Mesenchymal stem cell (in vitro differentiated cells and primary cell): ENCODE measurements around the gene FCN1.

Experiments used
- DNase-seq: peaks from one replicate; pipeline ENCODE4 v3.0.0-alpha.2; 2013
- H2AFZ ChIP-seq: one replicate; pipeline ENCODE4 v1.6.1; 2013; ENCODE audit warnings: low read depth, mild to moderate bottlenecking, control low read depth, inconsistent platforms, low read length, moderate library complexity
- H2AK5ac ChIP-seq: 2 replicates; pipeline ENCODE4 v1.6.1; 2013; ENCODE audit warnings: low read length, moderate library complexity, mild to moderate bottlenecking, inconsistent platforms; ENCODE audit not compliant: severe bottlenecking
- H2BK120ac ChIP-seq: one replicate; pipeline ENCODE4 v1.6.1; 2013; ENCODE audit warnings: low read depth, mild to moderate bottlenecking, inconsistent platforms, low read length, moderate library complexity
- H2BK12ac ChIP-seq, 2 experiments: one replicate each; pipeline ENCODE4 v1.6.1; 2013; ENCODE audit warnings: inconsistent platforms in 2 of 2, low read length in 2 of 2, mild to moderate bottlenecking in 2 of 2, moderate library complexity in 2 of 2, control low read depth in 1 of 2
- H2BK15ac ChIP-seq: one replicate; pipeline ENCODE4 v1.6.1; 2013; ENCODE audit warnings: mild to moderate bottlenecking, low read depth, inconsistent platforms; ENCODE audit not compliant: poor library complexity, severe bottlenecking
- H2BK5ac ChIP-seq: 2 replicates; pipeline ENCODE4 v1.6.1; 2013; ENCODE audit warnings: low read depth, mild to moderate bottlenecking, low read length, control low read depth, inconsistent platforms; ENCODE audit not compliant: poor library complexity, severe bottlenecking
- H3K14ac ChIP-seq, 2 experiments: one replicate each; pipeline ENCODE4 v1.6.1; 2013; ENCODE audit warnings: inconsistent platforms in 2 of 2, low read length in 2 of 2, control low read depth in 1 of 2, mild to moderate bottlenecking in 1 of 2, moderate library complexity in 1 of 2
- H3K18ac ChIP-seq, 2 experiments: one replicate each; pipeline ENCODE4 v1.6.1; 2013; ENCODE audit warnings: inconsistent platforms in 2 of 2, low read length in 2 of 2, control low read depth in 1 of 2, low read depth in 1 of 2, mild to moderate bottlenecking in 1 of 2
- H3K23ac ChIP-seq, 2 experiments: one replicate each; pipeline ENCODE4 v1.6.1; 2013; ENCODE audit warnings: inconsistent platforms in 2 of 2, low read length in 2 of 2, mild to moderate bottlenecking in 2 of 2, moderate library complexity in 2 of 2, control low read depth in 1 of 2
- H3K27ac ChIP-seq: 2 replicates; pipeline ENCODE4 v1.5.1; 2013; ENCODE audit warnings: mild to moderate bottlenecking, moderate library complexity, low read length, control low read depth, inconsistent platforms; ENCODE audit not compliant: poor library complexity, severe bottlenecking
- H3K27me3 ChIP-seq, 2 experiments: 2 replicates each; pipeline versions ENCODE4 v1.6.1 to v1.7.0; 2013; ENCODE audit warnings: low read length in 2 of 2, mild to moderate bottlenecking in 2 of 2, moderate library complexity in 2 of 2, control low read depth in 1 of 2, inconsistent platforms in 1 of 2; ENCODE audit not compliant: control insufficient read depth in 1 of 2, insufficient read depth in 1 of 2
- H3K36me3 ChIP-seq, 2 experiments: 2 replicates each; pipeline versions ENCODE4 v1.6.1 to v1.7.0; 2013; ENCODE audit warnings: low read length in 2 of 2, control low read depth in 1 of 2, inconsistent platforms in 1 of 2, low read depth in 1 of 2, mild to moderate bottlenecking in 1 of 2; ENCODE audit not compliant: insufficient read depth in 2 of 2, control insufficient read depth in 1 of 2
- H3K4ac ChIP-seq, 2 experiments: one replicate each; pipeline ENCODE4 v1.6.1; 2013; ENCODE audit warnings: inconsistent platforms in 2 of 2, low read length in 2 of 2, mild to moderate bottlenecking in 2 of 2, moderate library complexity in 2 of 2, control low read depth in 1 of 2, low read depth in 1 of 2
- H3K4me1 ChIP-seq: 2 replicates; pipeline ENCODE4 v1.6.1; 2013; ENCODE audit warnings: low read depth, low read length, control low read depth; ENCODE audit not compliant: control insufficient read depth, insufficient read depth
- H3K4me2 ChIP-seq: 2 replicates; pipeline ENCODE4 v1.6.1; 2013; ENCODE audit warnings: low read length, mild to moderate bottlenecking, inconsistent platforms; ENCODE audit not compliant: poor library complexity, severe bottlenecking
- H3K4me3 ChIP-seq, 2 experiments: 2 replicates each; pipeline versions ENCODE4 v1.5.1 to v1.7.0; 2013; ENCODE audit warnings: low read length in 2 of 2, mild to moderate bottlenecking in 2 of 2, control low read depth in 1 of 2, low read depth in 1 of 2; ENCODE audit not compliant: insufficient read depth in 1 of 2
- H3K79me1 ChIP-seq: replicated peaks from 2 replicates; pipeline ENCODE4 v1.6.1; 2013; ENCODE audit warnings: mild to moderate bottlenecking, control low read depth, low read length, inconsistent platforms; ENCODE audit not compliant: poor library complexity, severe bottlenecking
- H3K9ac ChIP-seq: 2 replicates; pipeline ENCODE4 v1.7.0; 2013; ENCODE audit warnings: mild to moderate bottlenecking, low read length, moderate library complexity
- H3K9me3 ChIP-seq: 2 replicates; pipeline ENCODE4 v1.7.0; 2013; ENCODE audit warnings: mild to moderate bottlenecking, low read length; ENCODE audit not compliant: control insufficient read depth
- H4K8ac ChIP-seq: one replicate; pipeline ENCODE4 v1.6.1; 2013; ENCODE audit warnings: inconsistent platforms, mild to moderate bottlenecking, low read length, moderate library complexity
- H4K91ac ChIP-seq: one replicate; pipeline ENCODE4 v1.6.1; 2013; ENCODE audit warnings: mild to moderate bottlenecking, low read length, inconsistent platforms
- WGBS: methylation state at CpG from one replicate; pipeline ENCODE4 v1.1.7; 2013; ENCODE audit warnings: mixed read lengths; 5-methylcytosine and 5-hydroxymethylcytosine counted together

Gene FCN1

GRCh38 chr9:134913713-134914500 lies 3.8 kb downstream of the FCN1 start:
- H2BK5ac ChIP-seq: no peak overlapping the region
- no peak overlapping the region for H2BK120ac ChIP-seq

DNA sequence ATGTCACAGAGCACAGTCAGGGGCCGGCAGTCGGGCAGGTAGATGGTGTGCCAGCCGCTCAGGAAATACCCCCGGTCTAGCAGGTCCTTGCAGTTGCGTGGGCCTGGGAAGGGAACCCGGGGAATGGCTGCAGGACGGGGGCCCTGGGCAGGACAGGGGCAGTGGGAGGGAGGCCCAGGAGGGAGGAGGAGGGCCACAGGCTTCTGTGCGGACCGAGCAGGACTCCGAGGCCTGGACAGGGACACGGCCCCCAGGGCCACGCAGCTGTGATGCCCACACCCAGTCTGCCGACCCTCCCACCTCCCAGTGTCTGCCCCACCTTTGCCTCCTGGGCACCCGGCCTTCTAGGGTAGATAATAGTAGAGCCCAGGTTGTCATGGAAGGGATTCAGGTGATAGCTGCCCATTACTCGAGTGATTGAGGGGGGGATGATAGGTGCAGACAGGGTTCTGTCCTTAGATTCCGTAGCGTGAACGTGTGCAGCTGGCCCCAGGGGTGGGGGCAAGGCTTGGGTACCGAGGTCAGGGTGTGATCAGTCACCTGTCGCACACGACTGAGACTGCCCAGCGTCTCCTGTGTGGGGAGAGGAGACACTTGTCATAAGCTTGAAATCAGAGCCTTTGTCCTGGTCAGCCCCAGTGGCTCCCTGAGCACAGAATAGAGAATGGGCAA lies 4.5 kb downstream of the FCN1 start:
- Histone ChIP-seq H3K9me3 (no peaks in the 10 kb centered on the region), H3K27ac (no peak overlapping the region), H3K4me3 (peak overlapping the region in 1 of 2 experiments; percentile 27), H3K27me3 (peaks cover 8 to 46% of the 10 kb centered on the region in 2 experiments), H3K14ac (no peak overlapping the region), H4K8ac (no peak overlapping the region), H2BK5ac (no peak overlapping the region), H3K4ac (no peak overlapping the region), H2AFZ (no peak overlapping the region), H3K79me1 (no peaks in the 10 kb centered on the region), H3K4me2 (no peak overlapping the region), H3K4me1 (peaks cover 3% of the 10 kb centered on the region), H2BK120ac (no peak overlapping the region), H2AK5ac (no peak overlapping the region), H2BK15ac (no peak overlapping the region), H3K36me3 (no peaks in the 10 kb centered on the region), H3K9ac (no peak overlapping the region), H3K18ac (no peak overlapping the region), H2BK12ac (no peak overlapping the region), H4K91ac (no peak overlapping the region), H3K23ac (no peak overlapping the region)
- 86% methylated on average over 14 of the region's 22 CpGs for WGBS
- no peak for DNase-seq

More at GRCh38 chr9:134913713-134914500, 3.8 kb downstream of the FCN1 start:
- Histone ChIP-seq H2BK12ac (no peak overlapping the region), H3K27ac (no peak overlapping the region), H3K9ac (no peak overlapping the region), H2AFZ (no peak overlapping the region), H3K14ac (no peak overlapping the region), H3K4me2 (no peak overlapping the region), H3K79me1 (no peaks in the 10 kb centered on the region), H3K9me3 (peaks cover 2% of the 10 kb centered on the region), H3K23ac (no peak overlapping the region), H2BK15ac (no peak overlapping the region), H4K8ac (no peak overlapping the region), H3K27me3 (peaks cover 8 to 39% of the 10 kb centered on the region in 2 experiments), H4K91ac (no peak overlapping the region), H3K4ac (no peak overlapping the region), H2AK5ac (no peak overlapping the region), H3K4me3 (no peak overlapping the region), H3K4me1 (peaks cover 3% of the 10 kb centered on the region), H3K36me3 (no peaks in the 10 kb centered on the region), H3K18ac (no peak overlapping the region)
- DNase-seq: no peak
- WGBS: 83% methylated on average over 19 of the region's 23 CpGs

DNA sequence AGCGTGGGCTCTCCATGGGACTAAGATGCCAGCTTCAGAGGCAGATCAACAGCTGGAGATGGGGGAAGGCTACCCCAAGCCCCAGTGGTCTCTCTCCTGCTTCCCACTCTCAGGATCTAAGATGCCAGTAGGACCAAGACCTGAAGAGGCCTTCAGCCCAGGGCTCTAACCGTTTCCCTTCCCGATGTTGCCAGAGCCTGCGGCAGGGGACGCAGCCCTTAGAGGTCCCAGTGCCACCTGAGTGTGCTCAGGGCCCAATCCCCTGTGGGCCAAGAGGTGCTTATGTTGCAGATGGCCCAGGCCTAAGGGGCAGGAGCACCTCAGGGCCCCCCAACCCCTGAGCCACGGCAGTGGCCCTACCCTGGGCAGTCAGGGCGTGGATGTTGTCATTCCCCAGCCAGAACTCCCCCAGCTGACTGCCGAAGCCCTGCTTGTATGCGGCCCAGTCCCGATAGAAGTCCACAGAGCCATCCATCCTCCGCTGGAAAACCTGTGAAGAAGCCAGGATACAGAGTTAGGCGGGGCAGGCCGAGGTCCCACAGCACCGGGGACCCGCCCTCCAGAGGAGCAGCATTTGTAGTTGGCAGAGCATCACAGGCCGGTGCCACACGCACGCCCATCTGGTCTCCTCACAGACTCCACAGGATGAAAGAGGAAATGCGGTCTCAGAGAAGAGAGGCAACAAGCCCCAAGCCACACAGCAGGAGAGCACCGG lies 5.4 kb downstream of the FCN1 start:
- H3K27me3 ChIP-seq: peaks cover 8 to 40% of the 10 kb centered on the region in 2 experiments
- H2AK5ac ChIP-seq: no peak overlapping the region
- no peak overlapping the region for H2BK5ac ChIP-seq
- H3K4ac ChIP-seq: no peak overlapping the region
- H3K18ac ChIP-seq: no peak overlapping the region
- H2BK12ac ChIP-seq: no peak overlapping the region
- DNase-seq: no peak
- no peaks in the 10 kb centered on the region for H3K36me3 ChIP-seq
- H3K27ac ChIP-seq: no peak overlapping the region
- H3K9me3 ChIP-seq: no peaks in the 10 kb centered on the region
- H2AFZ ChIP-seq: no peak overlapping the region
- H4K8ac ChIP-seq: no peak overlapping the region
- H3K9ac ChIP-seq: no peak overlapping the region
- H3K79me1 ChIP-seq: no peaks in the 10 kb centered on the region
- H3K4me2 ChIP-seq: no peak overlapping the region
- no peak overlapping the region for H4K91ac ChIP-seq
- H3K4me1 ChIP-seq: peaks cover 3% of the 10 kb centered on the region
- no peak overlapping the region for H2BK15ac ChIP-seq
- no peak overlapping the region for H3K23ac ChIP-seq
- no peak overlapping the region for H2BK120ac ChIP-seq
- H3K14ac ChIP-seq: no peak overlapping the region
- WGBS: 89% methylated on average over 19 of the region's 20 CpGs
- no peak overlapping the region for H3K4me3 ChIP-seq
